ENCODE data around the gene CX3CR1.
"Not testable (repeated sequence)": the region's sequence is repeated elsewhere in the genome, so short reads cannot be mapped to it uniquely, and the experiment has no call there.

Gene CX3CR1

DNA sequence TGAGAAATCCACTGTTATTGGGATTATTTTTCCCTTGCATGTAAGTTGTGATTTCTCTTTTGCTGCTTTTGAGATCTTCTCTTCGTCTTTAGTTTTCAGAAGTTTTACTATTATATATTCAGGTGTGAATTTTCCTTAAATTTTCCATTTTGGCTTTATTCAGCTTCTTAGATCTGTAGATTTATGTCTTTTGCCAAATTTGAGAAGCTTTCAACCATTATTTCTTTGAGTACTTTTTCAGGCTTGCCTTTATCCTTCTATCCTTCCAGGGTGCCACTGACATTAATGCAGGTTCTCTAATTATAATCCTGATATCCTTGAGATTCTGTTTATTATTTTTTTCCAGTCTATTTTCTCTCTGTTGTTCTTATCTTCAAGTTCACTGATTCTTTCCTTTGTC lies 49.4 kb downstream of the CX3CR1 start:
- H3K27ac ChIP-seq, result no peak overlapping the region
- no peak for TF ChIP-seq CTCF (conservative IDR thresholded peaks at IDR 0.05)

GRCh38 chr3:39228496-39228895 lies 51.3 kb downstream of the CX3CR1 start:
- no peak for TF ChIP-seq CTCF (conservative IDR thresholded peaks at IDR 0.05)
- no peak overlapping the region for H3K27ac ChIP-seq

GRCh38 chr3:39227596-39227995 lies 52.2 kb downstream of the CX3CR1 start:
- not testable (repeated sequence) for H3K27ac ChIP-seq

GRCh38 chr3:39226106-39226741 lies 53.6 kb downstream of the CX3CR1 start:
- TF ChIP-seq CTCF (conservative IDR thresholded peaks at IDR 0.05), result no peak
- no peak overlapping the region for H3K27ac ChIP-seq

- TF ChIP-seq CTCF (conservative IDR thresholded peaks at IDR 0.05), result no peak
- no peak overlapping the region for H3K27ac ChIP-seq
These were observed 55.5 kb downstream of the CX3CR1 start for GRCh38 chr3:39224288-39224687.

GRCh38 chr3:39222939-39223338 lies 56.9 kb downstream of the CX3CR1 start:
- no peak overlapping the region for H3K27ac ChIP-seq
- TF ChIP-seq CTCF (conservative IDR thresholded peaks at IDR 0.05), result no peak

GRCh38 chr3:39222462-39222861 lies 57.4 kb downstream of the CX3CR1 start:
- no peak overlapping the region for H3K27ac ChIP-seq
- TF ChIP-seq CTCF (conservative IDR thresholded peaks at IDR 0.05), result no peak

DNA sequence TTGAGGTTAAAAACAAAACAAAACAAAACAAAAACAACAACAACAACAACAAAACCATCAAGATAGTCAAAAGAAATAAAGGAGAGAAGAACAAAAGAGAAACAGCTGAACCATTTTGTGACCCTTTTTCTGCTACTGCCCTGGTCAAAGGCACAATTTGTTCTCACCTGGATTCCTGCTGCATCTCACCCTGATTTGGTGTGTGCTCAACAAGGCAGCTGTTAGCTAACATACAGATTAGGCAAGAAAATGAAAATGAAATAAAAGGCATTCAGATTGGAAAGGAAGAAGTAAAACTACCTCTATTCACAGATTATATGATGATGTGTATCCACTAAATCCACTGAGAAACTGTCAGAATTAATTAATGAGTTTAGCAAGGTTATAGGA lies 58.7 kb downstream of the CX3CR1 start:
- no peak overlapping the region for H3K27ac ChIP-seq
- TF ChIP-seq CTCF (conservative IDR thresholded peaks at IDR 0.05), result no peak
